UCSD-AML1 (cell line): ENCODE results near the gene CHSY3.
"Not testable (repeated sequence)": the region's sequence is repeated elsewhere in the genome, so short reads cannot be mapped to it uniquely, and the experiment has no call there.

Source experiments
- DNase-seq: peaks from one replicate; lab custom pipeline; 2025; ENCODE audit not compliant: unreplicated experiment; lab: John Stamatoyannopoulos, UW

CHSY3 gene

DNA sequence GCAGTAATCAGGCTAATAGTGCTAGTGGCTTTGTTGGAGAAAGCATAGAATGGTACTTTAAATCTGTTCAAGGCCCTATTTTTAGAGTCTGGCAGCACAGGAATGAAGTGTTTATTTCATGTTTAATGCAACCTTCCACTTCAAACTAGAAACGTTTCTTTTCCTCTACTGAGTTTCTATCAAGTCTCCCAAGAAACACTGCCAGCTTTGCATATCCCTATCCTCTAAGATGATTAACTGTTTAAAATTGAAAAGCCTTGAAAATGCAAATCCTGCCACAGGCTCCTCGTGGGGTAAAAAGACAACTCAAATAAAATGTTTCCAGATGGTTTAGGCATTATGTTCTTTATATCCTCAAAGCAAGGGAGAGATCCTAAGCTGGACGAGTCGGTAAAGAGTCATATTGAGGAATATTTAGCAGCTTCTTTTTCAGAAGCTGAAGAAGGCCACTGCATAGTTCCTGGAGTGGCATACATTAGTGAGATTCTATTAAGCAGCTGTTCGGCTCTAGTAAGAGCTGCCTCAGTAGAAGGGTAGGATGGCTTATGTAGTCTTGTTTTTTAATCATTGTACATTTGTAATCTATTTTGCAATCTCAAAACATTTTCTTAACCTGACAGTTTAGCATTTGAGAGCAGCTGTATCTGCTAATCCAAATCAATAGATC, 251.2 kb downstream of the CHSY3 start:
- DNase-seq = no peak

DNA sequence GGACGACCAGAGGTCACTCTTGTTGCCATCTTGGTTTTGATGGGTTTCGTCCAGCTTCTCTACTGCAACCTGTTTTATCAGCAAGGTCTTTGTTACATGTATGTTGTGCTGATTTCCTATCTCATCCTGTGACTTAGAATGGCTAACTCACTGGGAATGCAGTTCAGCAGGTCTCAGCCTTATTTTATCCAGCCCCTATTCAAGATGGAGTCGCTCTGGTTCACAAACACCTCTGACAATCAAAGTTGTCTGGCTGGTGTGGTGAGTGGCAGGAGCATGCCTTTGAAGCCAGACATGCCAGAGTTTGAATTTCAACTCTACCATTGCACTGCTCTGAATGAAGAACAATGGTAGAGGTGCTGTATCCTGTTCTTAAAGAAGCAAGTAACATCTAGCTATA, 253.8 kb downstream of the CHSY3 start:
- DNase-seq = no peak

DNA sequence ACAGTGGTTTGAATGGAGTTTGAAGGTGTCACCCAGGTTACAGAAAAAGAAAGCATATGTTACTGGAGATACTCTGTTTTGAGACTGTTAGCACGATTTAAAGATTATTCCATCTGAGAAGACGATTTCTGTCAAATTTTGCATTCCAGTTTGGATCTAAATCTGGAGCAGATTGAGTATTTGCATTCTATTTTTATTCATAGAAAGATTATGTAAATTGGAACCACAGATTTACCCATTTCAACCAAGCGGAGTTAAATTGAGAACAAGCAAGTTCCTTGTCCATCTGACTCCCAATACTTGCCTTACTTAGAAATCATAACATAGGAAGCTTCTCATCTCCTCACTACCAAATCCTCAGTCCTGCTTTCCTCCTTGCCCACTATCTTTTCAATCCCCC, 255.7 kb downstream of the CHSY3 start:
- DNase-seq = no peak

DNA sequence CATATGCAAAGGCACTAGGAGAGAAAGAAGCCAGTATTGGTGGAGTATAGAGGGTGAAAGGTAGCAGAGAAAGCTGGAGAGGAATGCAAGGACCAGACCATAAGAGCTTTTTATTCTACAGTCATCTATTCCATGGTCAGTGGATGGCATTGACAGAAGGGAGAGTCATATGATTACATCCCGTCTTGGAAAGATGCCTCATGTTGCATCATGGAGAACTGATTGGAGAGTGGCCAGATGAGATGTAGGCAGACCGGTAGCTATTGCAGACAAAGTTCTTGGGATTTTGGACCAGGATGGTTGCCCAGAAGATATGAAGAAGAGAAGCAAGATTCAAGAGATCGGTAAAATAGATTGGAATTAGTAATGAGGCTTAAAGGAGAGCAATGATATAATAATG, 260.7 kb downstream of the CHSY3 start:
- DNase-seq = no peak

DNA sequence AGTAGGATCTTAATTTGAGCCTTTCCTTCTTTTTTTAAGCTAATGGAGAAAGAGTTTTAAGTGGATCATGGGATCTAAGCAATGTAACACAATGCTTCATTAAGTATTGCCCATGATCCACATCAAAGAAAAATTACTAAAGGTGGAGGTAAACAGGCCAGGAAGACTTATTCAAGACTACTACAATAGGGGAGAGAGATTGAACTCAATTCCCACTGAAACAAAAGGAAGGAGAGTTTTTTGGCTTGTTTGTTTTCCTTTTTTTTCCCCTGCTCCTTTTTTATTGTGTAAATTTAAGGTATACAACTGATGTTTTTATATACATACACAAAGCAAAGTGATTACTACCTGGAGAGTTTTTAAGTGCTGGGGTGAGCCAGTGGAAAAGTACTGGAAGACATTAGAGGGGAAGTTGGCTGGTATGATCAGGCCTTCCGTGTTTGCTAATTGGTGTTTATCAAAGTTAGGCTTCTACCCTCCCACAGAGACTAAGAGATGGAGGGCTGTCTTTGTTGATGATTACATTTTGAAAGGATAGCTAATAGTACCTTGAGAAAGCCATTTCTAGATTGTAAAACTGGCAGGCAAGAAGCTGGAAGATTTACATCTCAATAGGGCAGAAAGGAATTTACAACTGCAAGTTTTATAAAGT, 262.7 kb downstream of the CHSY3 start:
- no peak for DNase-seq

DNA sequence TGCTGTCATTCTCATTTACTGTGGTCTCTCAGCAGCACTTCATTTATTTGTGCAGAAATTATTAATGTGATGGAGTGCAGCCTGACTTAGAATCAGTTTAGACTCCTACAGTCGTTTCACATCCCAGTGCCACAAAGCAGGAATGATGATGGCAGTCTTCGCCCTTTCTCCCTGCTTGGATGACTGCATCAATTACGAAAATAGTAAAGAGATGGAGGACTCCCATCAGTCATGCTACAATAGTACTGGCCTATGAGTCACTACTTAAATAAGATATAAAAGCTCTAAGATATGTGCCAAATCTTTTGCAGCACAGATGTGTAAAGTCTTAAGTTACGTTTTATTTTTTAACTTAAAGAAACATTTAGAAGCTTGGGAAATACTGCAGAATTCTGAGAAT, 263.9 kb downstream of the CHSY3 start:
- no peak for DNase-seq

DNA sequence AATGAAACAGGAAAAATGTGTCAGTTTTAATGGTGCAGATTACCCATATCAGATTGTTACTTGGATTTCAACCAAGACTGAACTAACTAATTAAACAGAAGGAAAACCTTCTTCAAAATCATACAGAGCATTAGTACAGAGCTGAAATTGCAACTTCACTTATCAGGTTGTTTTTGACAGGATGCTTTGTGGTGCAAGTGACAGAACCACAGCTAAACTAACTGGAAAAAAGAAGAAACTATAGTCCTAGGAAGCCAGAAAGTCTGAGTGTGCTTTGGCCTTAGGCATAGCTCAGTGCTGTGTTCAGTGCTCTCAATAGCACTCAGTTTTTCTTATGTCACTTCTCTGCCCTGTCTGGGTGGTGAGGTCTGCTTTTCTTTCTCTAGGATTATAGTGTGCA, 267.4 kb downstream of the CHSY3 start:
- no peak for DNase-seq

DNA sequence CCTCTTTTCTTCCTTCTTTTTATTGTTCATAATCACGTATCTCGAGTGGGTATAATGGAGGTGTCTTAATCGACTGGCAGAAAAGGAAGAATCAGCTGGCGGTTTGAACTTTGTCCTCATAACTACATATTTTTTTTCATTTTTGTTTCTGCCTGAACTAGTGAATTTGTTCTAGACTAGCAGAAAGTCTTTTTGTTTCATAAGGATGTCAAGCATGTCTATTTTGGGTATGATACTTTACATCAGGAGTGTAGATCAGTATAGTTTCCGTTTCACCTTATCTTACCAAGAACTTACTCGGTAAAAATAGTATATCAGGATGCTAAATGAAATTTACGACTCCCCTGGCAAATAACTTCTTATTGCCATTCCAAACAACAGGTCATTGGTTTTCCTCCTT, 278.9 kb downstream of the CHSY3 start:
- DNase-seq = no peak

DNA sequence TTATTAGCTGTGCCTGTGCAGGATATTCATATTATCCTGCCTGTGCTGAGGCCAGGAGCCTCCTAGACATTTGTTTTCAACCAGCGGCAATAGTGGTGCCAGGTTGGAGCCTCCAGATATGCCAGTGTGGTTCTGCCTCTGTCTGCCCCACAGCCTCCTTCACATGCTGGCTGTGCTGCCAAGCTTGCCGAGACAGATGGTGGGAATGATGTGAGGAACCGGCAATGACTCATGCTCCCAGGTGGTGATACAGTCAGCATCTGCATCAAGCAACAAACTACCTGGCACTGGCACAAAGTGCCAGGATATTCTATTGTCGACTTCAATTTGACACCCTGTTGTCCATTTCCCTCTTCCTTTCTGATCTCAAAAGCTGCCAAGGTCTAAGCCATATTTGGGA, 285.7 kb downstream of the CHSY3 start:
- no peak for DNase-seq

DNA sequence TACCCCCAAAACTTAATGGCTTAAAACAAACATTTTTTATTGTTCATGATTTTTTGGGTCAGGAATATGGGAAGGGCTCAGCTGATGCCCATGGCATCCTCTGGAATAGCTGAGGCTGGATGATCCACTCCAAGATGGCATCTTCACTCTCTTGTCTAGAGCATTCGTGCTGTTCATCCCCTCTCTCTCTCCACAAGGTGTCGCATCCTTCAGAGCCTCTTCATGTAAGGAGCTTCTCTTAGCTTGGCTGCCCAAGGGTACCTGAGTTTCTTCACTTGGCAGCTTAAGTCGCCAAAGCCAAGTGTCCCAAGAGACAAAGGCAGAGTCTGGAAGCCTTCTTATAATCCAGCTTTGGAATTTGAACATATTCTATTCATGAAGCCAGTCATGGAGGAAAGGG, 294.7 kb downstream of the CHSY3 start:
- DNase-seq = no peak

DNA sequence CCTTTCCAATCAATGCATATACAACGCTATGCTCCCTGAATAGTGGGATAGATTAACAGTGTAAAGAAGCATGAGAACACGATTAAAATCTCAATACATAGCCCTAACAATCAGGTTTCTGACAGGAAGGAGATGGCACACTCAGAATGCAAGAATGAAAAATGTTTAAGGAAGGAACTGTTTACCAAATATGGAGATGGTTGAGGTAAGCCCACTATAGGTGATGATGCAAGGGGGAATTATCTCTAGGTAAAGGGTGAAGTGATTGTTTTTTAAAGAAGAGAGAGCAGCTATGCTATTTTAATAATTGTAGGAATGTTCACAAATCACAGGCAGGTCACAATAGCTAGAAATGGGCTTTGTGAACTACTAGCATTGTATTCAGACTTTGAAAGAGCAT, 302.4 kb downstream of the CHSY3 start:
- no peak for DNase-seq

DNA sequence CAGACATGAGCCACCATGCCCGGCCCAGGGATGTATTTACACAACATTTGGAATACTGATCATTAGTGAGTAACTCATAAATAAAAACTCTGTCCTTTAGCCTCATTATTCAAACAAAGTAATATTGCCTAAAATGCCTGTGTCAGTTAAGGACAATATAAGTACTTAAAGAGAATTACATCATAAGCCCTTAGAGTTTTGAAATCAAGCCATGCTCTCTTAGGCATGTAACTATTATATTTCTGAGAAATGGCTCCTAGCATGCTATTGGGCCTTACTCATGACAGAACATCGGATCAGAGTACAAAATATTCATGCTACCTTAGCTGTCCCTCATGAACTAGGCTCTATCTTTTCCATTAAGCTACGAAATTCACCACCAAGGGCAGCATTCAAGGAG, 309.3 kb downstream of the CHSY3 start:
- DNase-seq = no peak

DNA sequence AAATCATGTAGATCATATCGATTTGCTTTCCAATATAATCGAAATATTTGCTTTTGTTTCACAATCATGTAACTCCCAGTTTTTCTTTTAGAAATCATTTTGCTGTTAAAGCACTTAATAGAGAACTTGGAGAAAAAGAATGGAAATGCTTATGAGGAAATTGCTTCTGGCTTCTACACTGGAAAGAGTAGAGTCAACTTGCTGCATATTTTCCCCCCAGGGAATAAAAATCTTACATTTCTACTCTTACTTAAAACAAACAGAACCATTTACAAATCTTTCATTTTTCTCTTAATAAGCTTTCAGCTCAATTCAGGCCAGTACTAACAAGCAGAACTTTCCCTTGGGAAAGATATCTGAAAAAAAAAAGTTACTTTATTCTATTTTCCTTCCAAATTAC, 312.0 kb downstream of the CHSY3 start:
- no peak for DNase-seq

DNA sequence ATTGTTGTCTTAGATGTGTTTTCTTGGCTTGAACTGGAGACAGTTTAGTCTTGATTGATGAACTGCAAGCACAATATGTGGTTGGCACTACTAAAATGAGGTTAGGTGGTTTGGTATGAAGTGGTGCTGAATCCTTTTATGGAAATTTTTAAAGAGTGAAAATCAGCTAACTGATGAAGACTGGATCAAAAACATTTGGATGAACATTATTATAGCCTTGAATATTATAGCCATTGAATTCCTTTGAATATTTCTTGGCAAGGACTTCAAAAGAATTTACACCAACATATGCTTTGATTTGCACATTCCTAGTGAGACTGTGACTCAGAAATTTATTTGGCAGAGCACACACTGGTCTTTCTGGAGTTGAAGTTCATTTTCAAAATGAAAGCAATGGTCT, 318.3 kb downstream of the CHSY3 start:
- DNase-seq = no peak

DNA sequence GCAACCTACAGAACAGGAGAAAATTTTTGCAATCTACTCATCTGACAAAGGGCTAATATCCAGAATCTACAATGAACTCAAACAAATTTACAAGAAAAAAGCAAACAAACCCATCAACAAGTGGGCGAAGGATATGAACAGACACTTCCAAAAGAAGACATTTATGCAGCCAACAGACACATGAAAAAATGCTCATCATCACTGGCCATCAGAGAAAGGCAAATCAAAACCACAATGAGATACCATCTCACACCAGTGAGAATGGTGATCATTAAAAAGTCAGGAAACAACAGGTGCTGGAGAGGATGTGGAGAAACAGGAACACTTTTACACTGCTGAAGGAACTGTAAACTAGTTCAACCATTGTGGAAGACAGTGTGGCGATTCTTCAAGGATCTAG, 322.3 kb downstream of the CHSY3 start:
- DNase-seq = not testable (repeated sequence)

DNA sequence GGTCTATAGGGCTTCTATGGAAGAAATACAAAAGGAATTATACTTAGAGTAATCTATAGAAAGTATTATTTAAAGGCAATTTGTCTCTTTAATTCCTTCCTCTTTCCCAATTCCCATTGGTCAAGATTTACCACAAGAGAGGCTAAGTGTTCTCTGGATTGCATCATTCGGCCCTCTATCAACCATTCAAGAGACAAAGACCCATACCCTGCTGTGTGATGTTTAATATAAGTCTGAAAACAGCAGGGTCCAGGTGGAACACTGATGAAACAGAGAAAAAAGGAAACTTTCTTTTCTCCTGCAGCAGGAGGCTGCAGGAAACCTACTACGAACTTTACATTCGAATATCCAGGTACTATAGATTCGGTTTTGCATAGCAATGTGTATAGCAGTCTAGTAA, 323.4 kb downstream of the CHSY3 start:
- DNase-seq = no peak

DNA sequence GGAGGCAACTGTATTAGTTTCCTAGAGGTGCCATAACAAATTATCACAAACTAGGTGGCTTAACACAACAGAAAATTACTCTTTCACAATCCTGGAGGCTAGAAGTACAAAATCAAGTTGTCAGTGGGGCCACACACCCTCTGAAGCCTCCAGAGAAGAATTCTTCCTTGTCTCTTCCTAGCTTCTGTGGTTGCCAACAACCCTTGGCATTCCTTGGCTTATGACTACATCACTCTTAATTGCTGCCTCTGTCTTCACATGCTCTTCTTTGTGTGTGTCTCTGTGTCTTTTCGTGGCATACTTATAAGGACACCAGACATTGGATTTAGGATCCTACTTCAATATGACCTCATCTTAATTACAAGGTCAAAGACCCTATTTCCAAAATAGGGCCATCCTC, 327.5 kb downstream of the CHSY3 start:
- no peak for DNase-seq

DNA sequence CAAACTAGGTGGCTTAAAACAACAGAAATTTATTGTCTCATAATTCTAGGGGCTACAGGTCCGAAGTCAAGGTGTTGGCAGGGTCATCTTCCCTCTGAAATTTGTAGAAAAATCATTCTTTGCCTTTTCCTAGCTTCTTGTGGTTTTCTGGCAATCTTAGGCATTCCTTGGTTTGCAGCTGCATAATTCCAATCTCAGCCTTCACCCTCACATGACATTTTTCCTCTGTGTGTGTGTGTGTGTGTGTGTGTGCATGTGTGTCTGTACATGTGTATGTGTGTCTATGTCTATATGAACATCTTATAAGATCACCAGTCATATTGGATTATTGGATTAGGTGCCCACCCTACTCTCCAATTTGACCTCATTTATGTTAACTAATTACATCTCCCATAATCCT, 330.6 kb downstream of the CHSY3 start:
- no peak for DNase-seq
